Type B pancreatic cell (in vitro differentiated cells): ENCODE results near the gene PTPRB. TPM values are rescaled to one million over a fixed set of nuclear protein-coding genes. Genes with fewer than 3 reads are reported as not detected.
A peak's percentile ranks its signal among the peaks of the same experiment; 100 is the strongest.

Experiments
- DNase-seq: peaks from one replicate; pipeline ENCODE4 v3.0.0; 2021; ENCODE audit warnings: mixed read lengths; ENCODE audit not compliant: unreplicated experiment; ENCODE audit errors: extremely low spot score
- H3K27ac Mint-ChIP-seq: 2 replicates; pipeline ENCODE4 v1.8.0; 2021; ENCODE audit warnings: mild to moderate bottlenecking, mixed read lengths
- H3K27me3 Mint-ChIP-seq: 2 replicates; pipeline ENCODE4 v1.8.0; 2021; ENCODE audit warnings: mixed read lengths
- H3K36me3 Mint-ChIP-seq: 2 replicates; pipeline ENCODE4 v1.8.0; 2021; ENCODE audit warnings: mixed read lengths
- H3K4me1 Mint-ChIP-seq: one replicate; pipeline ENCODE4 v1.8.0; 2021; ENCODE audit warnings: mixed read lengths; ENCODE audit not compliant: unreplicated experiment
- H3K4me3 Mint-ChIP-seq: 2 replicates; pipeline ENCODE4 v1.8.0; 2021; ENCODE audit warnings: mild to moderate bottlenecking, mixed read lengths
- H3K9me3 Mint-ChIP-seq: 2 replicates; pipeline ENCODE4 v1.8.0; 2021; ENCODE audit warnings: mixed read lengths
- CTCF ChIP-seq: fragments of 200-600 bp; sonication (generic); conservative IDR thresholded peaks from 2 replicates; pipeline ENCODE4 v1.5.0; 2021; ENCODE audit warnings: antibody characterized with exemption, mild to moderate bottlenecking
- total RNA-seq: library from RNA; stranded (reverse); gene quantifications from 2 replicates; pipeline ENCODE4 v1.2.1, GENCODE V29; 2021; ENCODE audit warnings: low replicate concordance

PTPRB gene
- total RNA-seq, 1 donor from 2014 or later, result 4.2 TPM

- Mint-ChIP-seq H3K36me3 (no peaks in the 10 kb centered on the region), H3K27me3 (peaks cover 3% of the 10 kb centered on the region), H3K27ac (no peak overlapping the region), H3K4me3 (no peak overlapping the region), H3K4me1 (peaks cover 4% of the 10 kb centered on the region), H3K9me3 (no peaks in the 10 kb centered on the region)
- DNase-seq, result no peak
- no peak for TF ChIP-seq CTCF
Observed at GRCh38 chr12:70661466-70662161, 24.4 kb upstream of the PTPRB start.

GRCh38 chr12:70660620-70661219 is 23.5 kb upstream of the PTPRB start:
- TF ChIP-seq CTCF, result no peak
- Mint-ChIP-seq H3K36me3 (no peaks in the 10 kb centered on the region), H3K4me3 (no peak overlapping the region), H3K27me3 (peaks cover 3% of the 10 kb centered on the region), H3K4me1 (peaks cover 4% of the 10 kb centered on the region), H3K27ac (peak overlapping the region; percentile 59), H3K9me3 (no peaks in the 10 kb centered on the region)
- no peak for DNase-seq

GRCh38 chr12:70660002-70660604 is 22.9 kb upstream of the PTPRB start:
- no peak for DNase-seq
- no peak overlapping the region for H3K27ac Mint-ChIP-seq
- peaks cover 3% of the 10 kb centered on the region for H3K27me3 Mint-ChIP-seq
- no peaks in the 10 kb centered on the region for H3K36me3 Mint-ChIP-seq
- H3K9me3 Mint-ChIP-seq, result no peaks in the 10 kb centered on the region
- peaks cover 4% of the 10 kb centered on the region for H3K4me1 Mint-ChIP-seq
- TF ChIP-seq CTCF, result no peak
- H3K4me3 Mint-ChIP-seq, result no peak overlapping the region

- no peaks in the 10 kb centered on the region for H3K36me3 Mint-ChIP-seq
- no peak overlapping the region for H3K27ac Mint-ChIP-seq
- H3K27me3 Mint-ChIP-seq, result no peaks in the 10 kb centered on the region
- no peaks in the 10 kb centered on the region for H3K9me3 Mint-ChIP-seq
- no peak overlapping the region for H3K4me3 Mint-ChIP-seq
- peaks cover 4% of the 10 kb centered on the region for H3K4me1 Mint-ChIP-seq
- no peak for TF ChIP-seq CTCF
- no peak for DNase-seq
Observed at GRCh38 chr12:70659077-70659606, 21.9 kb upstream of the PTPRB start.

- no peaks in the 10 kb centered on the region for H3K27me3 Mint-ChIP-seq
- no peak for TF ChIP-seq CTCF
- DNase-seq, result no peak
- no peak overlapping the region for H3K4me3 Mint-ChIP-seq
- no peaks in the 10 kb centered on the region for H3K36me3 Mint-ChIP-seq
- H3K27ac Mint-ChIP-seq, result no peak overlapping the region
- peaks cover 4% of the 10 kb centered on the region for H3K4me1 Mint-ChIP-seq
- no peaks in the 10 kb centered on the region for H3K9me3 Mint-ChIP-seq
Observed at GRCh38 chr12:70657616-70658286, 20.5 kb upstream of the PTPRB start.
